GM19193 (cell line): Measurements from ENCODE around the gene MAGOHB.

Experiments used
- POLR2A ChIP-seq: IDR thresholded peaks from 4 replicates; pipeline ENCODE4 v1.6.1; 2011; ENCODE audit not compliant: insufficient read depth, insufficient read length; ENCODE audit errors: extremely low read depth

Gene MAGOHB

GRCh38 chr12:10571141-10571540 is 42.3 kb downstream of the MAGOHB start:
- no peak for TF ChIP-seq POLR2A

DNA sequence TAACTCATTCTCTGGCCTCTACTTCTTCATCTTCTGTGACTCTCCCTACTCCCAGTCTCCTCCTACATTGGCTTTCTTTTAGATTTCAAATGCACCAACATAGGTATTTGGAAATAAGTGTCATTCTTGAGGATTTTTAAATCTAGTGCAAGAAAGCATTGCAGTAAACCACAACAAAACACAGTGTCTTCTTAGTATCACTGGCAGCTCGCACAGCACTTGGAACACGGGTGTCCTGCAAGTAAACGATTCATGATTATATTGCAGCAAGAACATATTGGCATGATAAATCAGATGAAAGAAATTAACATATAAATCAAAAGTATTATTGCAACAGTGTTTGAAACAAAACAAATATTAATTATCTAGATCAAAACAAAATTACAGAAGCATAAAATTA is 45.6 kb downstream of the MAGOHB start:
- TF ChIP-seq POLR2A, result no peak

DNA sequence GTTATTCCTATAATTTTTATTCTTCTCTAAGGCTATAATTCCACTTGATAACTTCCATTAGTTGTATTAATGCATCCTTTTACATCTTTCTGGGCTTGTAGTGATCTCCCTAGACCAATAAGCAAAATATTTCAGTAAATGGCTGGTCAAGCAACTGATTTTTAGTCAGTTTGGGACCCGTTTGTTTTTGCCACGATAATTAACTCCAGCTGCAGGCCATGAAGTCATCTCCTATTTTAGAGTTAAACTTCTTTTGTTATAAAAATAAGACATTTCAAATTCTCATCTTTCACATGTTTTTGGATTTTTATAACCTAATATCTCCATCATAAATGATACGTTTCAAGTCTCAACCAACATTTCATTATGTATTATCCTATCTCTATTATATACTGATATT is 49.4 kb downstream of the MAGOHB start:
- no peak for TF ChIP-seq POLR2A

GRCh38 chr12:10563002-10563401 is 50.4 kb downstream of the MAGOHB start:
- TF ChIP-seq POLR2A, result no peak

DNA sequence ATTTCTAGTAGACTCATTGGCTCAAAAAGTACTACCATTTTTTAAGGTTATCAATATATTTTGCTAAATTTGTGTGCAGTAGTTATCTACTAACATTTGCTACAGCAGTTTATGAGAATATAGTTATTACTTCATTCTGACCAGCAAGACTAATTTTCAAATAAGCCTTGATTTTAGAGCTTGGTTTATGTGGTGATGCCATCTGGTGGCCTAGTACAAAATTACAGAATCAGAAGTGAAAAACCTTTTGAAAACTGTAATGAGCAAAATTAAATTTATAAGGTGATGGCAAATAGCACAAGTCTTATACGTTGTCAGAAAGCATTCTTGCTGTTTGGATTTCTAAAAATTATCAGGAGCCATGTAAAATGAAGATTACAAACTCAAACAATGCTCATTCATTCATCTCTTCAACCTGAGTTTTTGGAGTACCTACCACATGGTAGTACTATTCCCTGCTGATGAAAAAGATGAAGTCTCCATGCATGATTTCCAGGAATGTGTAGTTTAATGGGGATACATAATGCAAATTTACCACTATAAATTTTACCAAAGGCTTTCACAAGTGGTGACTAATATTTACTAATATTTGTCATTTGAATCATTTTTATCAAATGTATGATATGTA is 51.0 kb downstream of the MAGOHB start:
- no peak for TF ChIP-seq POLR2A

GRCh38 chr12:10559244-10559643 is 54.2 kb downstream of the MAGOHB start:
- TF ChIP-seq POLR2A, result no peak

GRCh38 chr12:10558789-10559188 is 54.6 kb downstream of the MAGOHB start:
- TF ChIP-seq POLR2A, result no peak

DNA sequence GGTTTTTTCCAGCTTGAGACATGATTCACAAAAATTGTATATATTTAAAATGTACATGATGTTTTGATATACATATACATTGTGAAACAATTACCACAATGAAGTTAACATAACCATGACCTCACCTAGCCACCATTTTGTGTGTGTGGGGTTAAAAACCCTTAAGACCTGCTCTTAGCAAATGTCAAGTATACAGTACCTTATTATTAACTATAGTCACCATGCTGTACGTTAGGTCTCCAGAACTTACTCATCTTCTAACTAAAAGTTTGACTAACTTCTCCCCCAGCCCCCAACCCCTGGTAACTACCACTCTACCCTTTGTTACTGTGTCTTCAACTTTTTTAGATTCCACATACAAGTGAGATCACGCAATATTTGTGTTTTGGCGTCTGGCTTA is 55.1 kb downstream of the MAGOHB start:
- no peak for TF ChIP-seq POLR2A

- TF ChIP-seq POLR2A, result no peak
These were observed 55.6 kb downstream of the MAGOHB start for GRCh38 chr12:10557766-10558165.

GRCh38 chr12:10557329-10557728 is 56.1 kb downstream of the MAGOHB start:
- no peak for TF ChIP-seq POLR2A

- no peak for TF ChIP-seq POLR2A
These were observed 58.5 kb downstream of the MAGOHB start for GRCh38 chr12:10554756-10555481.

- TF ChIP-seq POLR2A, result no peak
These were observed 59.1 kb downstream of the MAGOHB start for GRCh38 chr12:10554228-10554755.
